ENCODE measurements around the gene ZFR2. TPM values are rescaled to one million over a fixed set of nuclear protein-coding genes. Genes with fewer than 3 reads are reported as not detected.

ZFR2 gene
- total RNA-seq, 1 experiment from 2014 or later: not detected

GRCh38 chr19:3822683-3823349 lies 46.0 kb downstream of the ZFR2 start:
- no peak overlapping the region for H3K9ac ChIP-seq (ENCODE audit: low read length)
- no peaks in the 10 kb centered on the region for H3K9me3 ChIP-seq (ENCODE audit: low read length)
- ATAC-seq (no peak), DNase-seq (no peak)
- H3K4me1 ChIP-seq (ENCODE audit: insufficient read depth, low read length): peaks cover 7% of the 10 kb centered on the region; the same call in 1 of the 2 replicates
- no peaks in the 10 kb centered on the region for H3K79me2 ChIP-seq (ENCODE audit: low read length)
- no peak overlapping the region for H3K4me2 ChIP-seq (ENCODE audit: low read length)
- TF ChIP-seq EZH2 (IDR thresholded peaks at IDR 0.05; ENCODE audit: low read length, unreplicated experiment) (no peak), CTCF (conservative IDR thresholded peaks at IDR 0.05; ENCODE audit: low read depth, low read length) (no peak), EZH2phosphoT487 (IDR thresholded peaks at IDR 0.05; ENCODE audit: borderline replicate concordance, low read length) (no peak)
- H3K36me3 ChIP-seq (ENCODE audit: low read depth, low read length): no peaks in the 10 kb centered on the region
- no peak overlapping the region for H2AFZ ChIP-seq (ENCODE audit: low read length)
- BruUV-seq (replicated peaks): no TSS peak
- POLR2A ChIA-PET (ENCODE audit: unreplicated experiment): no interaction called here
- H3K27ac ChIP-seq (ENCODE audit: low read length): no peak overlapping the region
- H4K20me1 ChIP-seq (ENCODE audit: low read length): no peaks in the 10 kb centered on the region
- H3K4me3 ChIP-seq (ENCODE audit: low read length): no peak overlapping the region
- H3K27me3 ChIP-seq (ENCODE audit: low read length): no peaks in the 10 kb centered on the region
- no peaks in the 10 kb centered on the region for H3F3A ChIP-seq (ENCODE audit: low read length, unreplicated experiment)
- CTCF ChIA-PET: interaction anchor here (0.6 kb wide), 1 partner anchor 407 kb away, joined by 5 read pairs; the partner anchor contains the start of gene EBI3
- intact Hi-C loops (cut with micrococcal nuclease): no loop called here
- H3K9me2 ChIP-seq (replicated peaks; ENCODE audit: low read length): no peaks in the 10 kb centered on the region

DNA sequence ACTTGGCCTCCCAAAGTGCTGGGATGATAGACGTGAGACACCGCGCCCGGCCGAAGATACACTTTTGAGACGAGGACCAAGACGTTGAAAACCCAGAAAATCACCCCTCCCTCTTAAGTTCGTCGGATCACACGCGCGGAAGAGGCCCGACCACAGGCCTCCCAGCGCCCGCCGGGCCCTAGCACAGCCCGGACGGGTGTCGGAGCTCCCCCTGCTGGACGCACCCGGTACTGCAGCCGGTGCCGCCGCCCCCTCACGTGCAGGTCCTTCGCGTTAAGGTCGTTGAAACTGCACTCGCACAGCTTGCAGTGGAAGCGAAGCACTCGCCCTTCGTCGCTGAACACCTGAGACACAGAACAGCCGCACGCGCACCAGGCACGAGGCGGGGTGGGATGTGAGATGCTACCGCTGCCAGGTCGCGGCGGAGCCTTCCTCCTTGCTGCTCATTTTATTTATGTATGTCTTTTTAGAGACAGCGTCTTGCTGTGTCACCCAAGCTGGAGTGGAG lies 46.9 kb downstream of the ZFR2 start:
- intact Hi-C loops (cut with micrococcal nuclease): no loop called here
- DNase-seq (peak; percentile 29), ATAC-seq (peak; percentile 31; the same call in 1 of the 2 replicates)
- TF ChIP-seq EZH2 (IDR thresholded peaks at IDR 0.05; ENCODE audit: low read length, unreplicated experiment): no peak
- TF ChIP-seq CTCF (conservative IDR thresholded peaks at IDR 0.05; ENCODE audit: low read depth, low read length): peak; percentile 87
- TF ChIP-seq EZH2phosphoT487 (IDR thresholded peaks at IDR 0.05; ENCODE audit: borderline replicate concordance, low read length): no peak
- H3K36me3 ChIP-seq (ENCODE audit: low read depth, low read length): no peaks in the 10 kb centered on the region
- no peaks in the 10 kb centered on the region for H3F3A ChIP-seq (ENCODE audit: low read length, unreplicated experiment)
- no peak overlapping the region for H3K4me2 ChIP-seq (ENCODE audit: low read length)
- POLR2A ChIA-PET (ENCODE audit: unreplicated experiment): no interaction called here
- H4K20me1 ChIP-seq (ENCODE audit: low read length): no peaks in the 10 kb centered on the region
- H3K27ac ChIP-seq (ENCODE audit: low read length): no peak overlapping the region
- H3K79me2 ChIP-seq (ENCODE audit: low read length): no peaks in the 10 kb centered on the region
- no peaks in the 10 kb centered on the region for H3K9me3 ChIP-seq (ENCODE audit: low read length)
- H3K4me1 ChIP-seq (ENCODE audit: insufficient read depth, low read length): peaks cover 7% of the 10 kb centered on the region; the same call in 1 of the 2 replicates
- H3K9me2 ChIP-seq (replicated peaks; ENCODE audit: low read length): no peaks in the 10 kb centered on the region
- CTCF ChIA-PET: interaction anchor here (0.6 to 1.0 kb wide), 2 partner anchors 27 to 59 kb away, joined by 3 to 5 read pairs; partner anchors contain the start of gene MRPL54
- no peak overlapping the region for H3K9ac ChIP-seq (ENCODE audit: low read length)
- no peak overlapping the region for H2AFZ ChIP-seq (ENCODE audit: low read length)
- no peak overlapping the region for H3K4me3 ChIP-seq (ENCODE audit: low read length)
- H3K27me3 ChIP-seq (ENCODE audit: low read length): no peaks in the 10 kb centered on the region
- BruUV-seq (replicated peaks): no TSS peak

GRCh38 chr19:3821156-3821555 lies 47.7 kb downstream of the ZFR2 start:
- ATAC-seq: no peak
- Histone ChIP-seq H3K4me2 (ENCODE audit: low read length) (no peak overlapping the region), H3K4me3 (ENCODE audit: low read length) (no peak overlapping the region), H3K79me2 (ENCODE audit: low read length) (no peaks in the 10 kb centered on the region), H3K36me3 (ENCODE audit: low read depth, low read length) (no peaks in the 10 kb centered on the region), H4K20me1 (ENCODE audit: low read length) (no peaks in the 10 kb centered on the region), H3K27me3 (ENCODE audit: low read length) (no peaks in the 10 kb centered on the region), H3K9me2 (replicated peaks; ENCODE audit: low read length) (no peaks in the 10 kb centered on the region), H3K4me1 (ENCODE audit: insufficient read depth, low read length) (peaks cover 7% of the 10 kb centered on the region; the same call in 1 of the 2 replicates), H3K27ac (ENCODE audit: low read length) (no peak overlapping the region), H3K9ac (ENCODE audit: low read length) (no peak overlapping the region), H3K9me3 (ENCODE audit: low read length) (no peaks in the 10 kb centered on the region), H2AFZ (ENCODE audit: low read length) (no peak overlapping the region), H3F3A (ENCODE audit: low read length, unreplicated experiment) (no peaks in the 10 kb centered on the region)
- BruUV-seq (replicated peaks): no TSS peak
- TF ChIP-seq CTCF (conservative IDR thresholded peaks at IDR 0.05; ENCODE audit: low read depth, low read length) (no peak), EZH2phosphoT487 (IDR thresholded peaks at IDR 0.05; ENCODE audit: borderline replicate concordance, low read length) (no peak), EZH2 (IDR thresholded peaks at IDR 0.05; ENCODE audit: low read length, unreplicated experiment) (no peak)
- ChIA-PET CTCF (no interaction called here), POLR2A (ENCODE audit: unreplicated experiment) (no interaction called here)
- no peak for DNase-seq
- intact Hi-C loops (cut with micrococcal nuclease): no loop called here
